ENCODE measurements around the gene LSM3.

LSM3 gene

GRCh38 chr3:14156201-14156600, 22.4 kb upstream of the LSM3 start:
- no peak for DNase-seq (ENCODE audit: extremely low read depth in 1 of 2, low read depth in 1 of 2)

DNA sequence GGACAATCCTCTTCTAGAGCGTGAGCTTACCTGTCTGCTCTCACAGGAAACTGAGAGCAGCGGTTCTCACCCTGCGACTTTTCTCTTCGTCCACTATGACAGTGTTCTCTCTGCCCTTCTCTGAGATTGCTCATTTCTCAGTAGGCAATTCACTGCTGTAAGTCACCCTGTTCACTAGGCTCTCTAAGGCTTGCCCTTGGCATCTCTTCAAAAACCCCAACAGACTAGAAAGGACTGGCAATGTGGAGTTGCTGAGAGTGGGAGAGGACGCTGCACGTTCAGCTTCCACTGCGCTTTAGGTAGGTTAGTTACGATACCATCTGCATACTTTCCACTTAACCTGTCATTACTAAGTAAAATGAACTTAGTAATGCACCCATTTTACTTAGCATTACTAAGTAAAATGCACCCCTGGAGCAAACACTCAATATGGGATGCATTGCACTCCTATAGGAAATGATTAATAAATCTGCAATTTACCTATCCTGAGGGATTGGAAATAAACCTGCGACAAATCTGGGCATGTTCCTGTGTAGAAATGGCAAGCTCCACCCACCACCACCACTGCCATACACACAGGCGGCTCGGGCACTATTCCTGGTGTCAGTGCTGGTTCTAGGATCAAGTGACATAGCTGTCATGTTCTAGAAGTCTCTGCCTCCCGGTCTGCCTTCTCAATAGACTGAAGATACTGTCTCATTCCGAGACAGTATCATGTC, 21.6 kb upstream of the LSM3 start:
- DNase-seq (ENCODE audit: extremely low read depth in 1 of 2, low read depth in 1 of 2): no peak

DNA sequence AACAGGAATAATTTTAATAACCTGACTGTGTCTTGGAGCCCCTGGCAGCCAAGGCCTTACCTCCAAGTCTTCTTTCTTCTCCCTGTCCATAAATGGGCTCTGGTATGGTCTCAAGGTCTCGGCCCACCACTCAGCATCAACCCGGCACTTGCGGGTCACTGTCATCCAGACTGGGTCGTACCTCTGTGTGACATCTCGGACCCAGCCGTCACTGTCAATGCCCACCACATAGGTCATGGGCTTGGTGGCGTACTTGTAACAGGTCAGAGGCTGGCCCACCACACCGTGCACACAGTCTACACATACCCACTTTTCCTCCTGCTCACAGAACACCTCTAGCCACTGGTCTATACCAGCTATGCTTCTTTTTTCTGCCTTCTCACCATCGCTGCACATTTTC, 20.7 kb upstream of the LSM3 start:
- no peak for DNase-seq (ENCODE audit: extremely low read depth in 1 of 2, low read depth in 1 of 2)

GRCh38 chr3:14158370-14158769, 20.2 kb upstream of the LSM3 start:
- no peak for DNase-seq (ENCODE audit: extremely low read depth in 1 of 2, low read depth in 1 of 2)

GRCh38 chr3:14159426-14159825, 19.2 kb upstream of the LSM3 start:
- DNase-seq (ENCODE audit: extremely low read depth in 1 of 2, low read depth in 1 of 2): no peak

- DNase-seq (ENCODE audit: extremely low read depth in 1 of 2, low read depth in 1 of 2): no peak
Observed at GRCh38 chr3:14161282-14161681, 17.3 kb upstream of the LSM3 start.

GRCh38 chr3:14162178-14162577, 16.4 kb upstream of the LSM3 start:
- DNase-seq (ENCODE audit: extremely low read depth in 1 of 2, low read depth in 1 of 2): no peak

DNA sequence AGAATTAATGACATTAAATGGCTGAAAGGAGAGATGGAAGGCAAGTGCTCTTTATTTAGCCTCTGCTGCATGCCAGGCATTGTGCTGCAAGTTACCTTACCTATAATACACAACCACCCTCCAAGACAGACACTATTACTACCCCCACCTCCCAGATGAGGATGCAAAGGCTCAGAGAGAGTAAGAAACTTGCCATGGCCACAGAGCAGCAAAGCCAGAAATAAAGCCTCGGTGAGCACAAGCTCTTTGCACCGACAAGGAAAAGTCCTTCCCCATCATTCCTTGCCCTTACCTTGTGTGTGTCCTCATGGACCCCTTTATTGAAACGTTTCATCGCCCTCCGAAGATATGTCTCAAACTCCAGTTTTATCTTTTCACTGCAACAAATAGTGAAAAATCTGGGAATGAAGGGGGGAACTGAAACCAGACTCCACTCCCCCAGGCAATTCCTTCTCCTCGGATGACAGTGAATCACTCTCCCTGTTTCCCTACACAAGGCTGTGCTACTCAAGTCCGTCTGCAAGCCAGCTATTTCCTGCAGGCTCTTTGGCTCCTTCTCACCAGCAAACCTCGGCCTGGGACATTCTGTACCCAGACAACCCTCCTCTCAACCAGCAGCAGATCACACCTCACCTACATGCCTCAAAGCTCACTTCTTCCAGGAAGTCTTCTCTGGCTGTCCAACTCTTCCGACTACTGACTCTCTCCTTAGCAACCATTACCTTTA, 11.6 kb upstream of the LSM3 start:
- no peak for DNase-seq (ENCODE audit: extremely low read depth in 1 of 2, low read depth in 1 of 2)

DNA sequence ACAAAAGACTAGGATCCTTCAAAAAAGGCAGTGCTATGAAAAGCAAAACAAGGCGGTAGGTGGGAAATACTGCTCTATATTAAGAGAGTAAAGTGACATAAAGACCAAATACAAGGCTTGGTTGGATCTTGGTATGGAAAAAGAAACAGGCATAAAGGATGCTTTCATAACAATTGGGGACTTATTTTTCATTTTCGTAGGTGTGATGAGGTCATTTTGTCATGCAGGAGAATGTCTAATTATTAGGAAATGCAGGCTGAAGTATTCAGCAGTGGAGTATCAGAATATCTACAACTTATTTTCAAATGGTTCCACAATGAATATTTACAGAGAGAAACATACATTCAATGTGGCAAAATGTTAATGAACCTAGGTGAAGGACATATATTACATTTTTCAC, 9.2 kb upstream of the LSM3 start:
- DNase-seq (ENCODE audit: extremely low read depth in 1 of 2, low read depth in 1 of 2): no peak

GRCh38 chr3:14169871-14170270, 8.7 kb upstream of the LSM3 start:
- no peak for DNase-seq (ENCODE audit: extremely low read depth in 1 of 2, low read depth in 1 of 2)

GRCh38 chr3:14170531-14171159, 8.0 kb upstream of the LSM3 start:
- no peak for DNase-seq (ENCODE audit: extremely low read depth in 1 of 2, low read depth in 1 of 2)

GRCh38 chr3:14172496-14172895, 6.1 kb upstream of the LSM3 start:
- no peak for DNase-seq (ENCODE audit: extremely low read depth in 1 of 2, low read depth in 1 of 2)

GRCh38 chr3:14174483-14174882, 4.1 kb upstream of the LSM3 start:
- DNase-seq (ENCODE audit: extremely low read depth in 1 of 2, low read depth in 1 of 2): no peak

- peak in 1 of 2 donors; percentile 25 for DNase-seq (ENCODE audit: extremely low read depth in 1 of 2, low read depth in 1 of 2)
Observed at GRCh38 chr3:14175383-14176037, 3.1 kb upstream of the LSM3 start.

GRCh38 chr3:14177580-14178246, 904 bp upstream of the LSM3 start:
- DNase-seq (ENCODE audit: extremely low read depth in 1 of 2, low read depth in 1 of 2): no peak

DNA sequence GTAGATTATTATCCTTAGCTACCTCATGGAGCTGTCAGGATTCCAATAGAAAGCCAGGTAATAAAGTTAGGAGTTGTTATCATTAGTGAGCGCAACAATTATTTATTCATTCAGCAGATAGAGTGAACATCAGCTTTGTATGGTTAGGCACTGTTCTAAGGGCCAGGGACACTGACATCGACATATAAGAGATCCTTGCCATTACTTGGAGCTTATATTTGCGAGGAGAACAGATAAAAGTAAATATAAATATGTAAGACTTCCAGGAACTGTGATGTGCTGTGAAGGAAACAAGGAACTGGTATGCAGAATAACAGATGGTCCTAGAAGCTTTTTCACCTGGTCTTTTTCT, 473 bp downstream of the LSM3 start:
- no peak for DNase-seq (ENCODE audit: extremely low read depth in 1 of 2, low read depth in 1 of 2)

DNA sequence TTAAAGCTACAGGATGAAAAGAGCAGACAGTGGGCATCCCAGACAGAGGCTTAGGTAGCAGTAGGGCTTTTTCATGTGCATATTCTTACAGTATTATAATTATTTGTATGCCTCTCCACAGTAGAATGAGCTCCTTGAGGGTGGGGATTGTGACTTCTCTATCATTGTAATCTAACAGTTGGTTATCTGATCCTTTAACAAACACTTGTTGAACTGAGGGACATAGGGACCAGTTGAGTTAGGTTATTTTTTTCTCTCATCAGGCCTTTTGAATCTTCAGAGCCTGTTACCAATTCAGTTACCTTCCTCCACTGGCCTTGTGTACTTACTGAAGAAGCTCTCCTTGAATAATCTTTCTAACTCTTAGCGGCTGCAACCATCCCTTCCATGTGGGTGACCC, 1.2 kb downstream of the LSM3 start:
- no peak for DNase-seq (ENCODE audit: extremely low read depth in 1 of 2, low read depth in 1 of 2)

DNA sequence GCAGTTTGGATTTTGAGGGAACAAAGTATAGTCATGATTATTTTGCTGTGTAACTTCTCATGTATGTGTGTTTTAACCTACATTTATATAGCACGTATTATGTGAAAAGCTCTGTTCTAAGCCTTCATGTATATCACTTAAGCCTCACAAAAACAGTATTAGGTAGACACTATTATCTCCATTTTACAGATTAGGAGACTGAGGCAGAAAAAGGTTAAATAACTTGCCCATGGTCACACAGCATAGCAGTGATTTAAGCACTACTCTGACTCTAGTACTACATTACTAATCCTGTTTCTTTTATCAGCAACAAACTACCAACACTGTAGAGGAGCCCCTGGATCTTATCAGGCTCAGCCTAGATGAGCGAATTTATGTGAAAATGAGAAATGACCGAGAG, 2.6 kb downstream of the LSM3 start:
- no peak for DNase-seq (ENCODE audit: extremely low read depth in 1 of 2, low read depth in 1 of 2)

- DNase-seq (ENCODE audit: extremely low read depth in 1 of 2, low read depth in 1 of 2): no peak
Observed at GRCh38 chr3:14183015-14183577, 4.5 kb downstream of the LSM3 start.

- DNase-seq (ENCODE audit: extremely low read depth in 1 of 2, low read depth in 1 of 2): no peak
Observed at GRCh38 chr3:14186854-14187458, 8.3 kb downstream of the LSM3 start.

Data from stimulated activated CD8-positive, alpha-beta memory T cell treated with anti-CD3 and anti-CD28 coated beads, Interleukin-7, amount 100 ng/mL, for 48 hours (primary cell).